ENCODE results near the gene SOX21. TPM values are rescaled to one million over a fixed set of nuclear protein-coding genes. Genes with fewer than 3 reads are reported as not detected.

Gene SOX21
- total and polyA plus RNA-seq, 7 donors = 0.60 TPM; not detected in 6

- TF ChIP-seq EP300 (IDR thresholded peaks at IDR 0.05) = no peak
- TF ChIP-seq, protein P1, sequence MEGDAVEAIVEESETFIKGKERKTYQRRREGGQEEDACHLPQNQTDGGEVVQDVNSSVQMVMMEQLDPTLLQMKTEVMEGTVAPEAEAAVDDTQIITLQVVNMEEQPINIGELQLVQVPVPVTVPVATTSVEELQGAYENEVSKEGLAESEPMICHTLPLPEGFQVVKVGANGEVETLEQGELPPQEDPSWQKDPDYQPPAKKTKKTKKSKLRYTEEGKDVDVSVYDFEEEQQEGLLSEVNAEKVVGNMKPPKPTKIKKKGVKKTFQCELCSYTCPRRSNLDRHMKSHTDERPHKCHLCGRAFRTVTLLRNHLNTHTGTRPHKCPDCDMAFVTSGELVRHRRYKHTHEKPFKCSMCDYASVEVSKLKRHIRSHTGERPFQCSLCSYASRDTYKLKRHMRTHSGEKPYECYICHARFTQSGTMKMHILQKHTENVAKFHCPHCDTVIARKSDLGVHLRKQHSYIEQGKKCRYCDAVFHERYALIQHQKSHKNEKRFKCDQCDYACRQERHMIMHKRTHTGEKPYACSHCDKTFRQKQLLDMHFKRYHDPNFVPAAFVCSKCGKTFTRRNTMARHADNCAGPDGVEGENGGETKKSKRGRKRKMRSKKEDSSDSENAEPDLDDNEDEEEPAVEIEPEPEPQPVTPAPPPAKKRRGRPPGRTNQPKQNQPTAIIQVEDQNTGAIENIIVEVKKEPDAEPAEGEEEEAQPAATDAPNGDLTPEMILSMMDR (IDR thresholded peaks at IDR 0.05) = no peak
- no peak for TF ChIP-seq POLR2AphosphoS5 (IDR thresholded peaks at IDR 0.05)
- TF ChIP-seq POLR2A (IDR thresholded peaks at IDR 0.05) = no peak
- Histone ChIP-seq H3K27me3 (no peaks in the 10 kb centered on the region), H3K4me3 (no peak overlapping the region), H3K4me1 (no peaks in the 10 kb centered on the region), H3K9me3 (no peaks in the 10 kb centered on the region), H3K27ac (no peak overlapping the region), H3K36me3 (no peaks in the 10 kb centered on the region)
- no peak for DNase-seq
- intact Hi-C loops (cut with DNase I) = no loop called here
- 78 to 91% methylated on average over 6 of the region's 6 CpGs for WGBS, 2 donors
These were observed 32.7 kb downstream of the SOX21 start for GRCh38 chr13:94679614-94680013.

DNA sequence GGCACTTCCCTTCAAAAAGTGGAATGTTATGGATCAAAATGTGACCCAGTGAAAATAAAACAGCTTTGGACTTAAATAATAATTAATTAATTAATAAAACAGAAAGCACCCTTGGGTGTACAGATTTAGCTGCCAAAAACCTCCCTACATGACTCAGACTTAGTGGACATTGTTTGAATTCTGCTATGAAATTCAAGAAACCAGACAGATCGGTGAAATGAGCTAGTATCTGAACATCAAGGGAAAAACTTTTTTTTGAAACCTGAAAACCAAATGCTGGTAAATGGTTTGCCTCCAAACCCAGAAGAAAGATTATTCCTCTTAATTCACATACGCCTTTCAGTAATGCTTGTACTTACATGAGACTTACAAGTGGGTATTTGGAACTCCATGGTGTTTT is 33.5 kb downstream of the SOX21 start:
- TF ChIP-seq POLR2AphosphoS5 (IDR thresholded peaks at IDR 0.05) (no peak), POLR2A (IDR thresholded peaks at IDR 0.05) (no peak), EP300 (IDR thresholded peaks at IDR 0.05) (no peak)
- TF ChIP-seq, protein P1 (IDR thresholded peaks at IDR 0.05) = no peak
- no peak for DNase-seq
- Histone ChIP-seq H3K36me3 (no peaks in the 10 kb centered on the region), H3K9me3 (no peaks in the 10 kb centered on the region), H3K4me3 (no peak overlapping the region), H3K27me3 (no peaks in the 10 kb centered on the region), H3K4me1 (no peaks in the 10 kb centered on the region), H3K27ac (no peak overlapping the region)
- intact Hi-C loops (cut with DNase I) = no loop called here
- WGBS, 2 donors = 92% methylated on average over 2 of the region's 2 CpGs

DNA sequence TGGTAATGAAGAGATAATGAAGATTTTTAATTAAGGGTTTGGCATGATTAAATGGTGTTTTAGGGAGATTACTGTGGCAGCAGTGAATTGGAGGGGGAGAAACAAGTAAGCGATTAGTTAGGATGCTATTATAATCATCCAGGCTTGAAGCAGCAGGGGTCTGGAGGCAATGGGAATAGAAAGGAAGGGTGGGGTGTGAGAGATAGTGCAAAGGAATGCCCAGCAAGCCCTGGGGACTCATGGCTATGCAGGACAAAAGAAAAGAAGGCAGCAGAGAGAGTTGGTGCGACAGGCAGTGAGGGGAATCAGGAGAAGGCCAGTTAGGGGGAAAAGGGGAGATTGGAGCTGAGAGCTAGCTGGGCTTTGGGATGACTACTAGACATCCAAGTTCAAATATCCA is 34.5 kb downstream of the SOX21 start:
- H3K4me3 ChIP-seq = no peak overlapping the region
- TF ChIP-seq POLR2AphosphoS5 (IDR thresholded peaks at IDR 0.05) = no peak
- no peaks in the 10 kb centered on the region for H3K4me1 ChIP-seq
- H3K9me3 ChIP-seq = no peaks in the 10 kb centered on the region
- H3K27me3 ChIP-seq = no peaks in the 10 kb centered on the region
- no peak for DNase-seq
- 80 to 85% methylated on average over 2 of the region's 2 CpGs for WGBS, 2 donors
- no peaks in the 10 kb centered on the region for H3K36me3 ChIP-seq
- no peak overlapping the region for H3K27ac ChIP-seq
- intact Hi-C loops (cut with DNase I) = no loop called here

GRCh38 chr13:94674609-94675348 is 37.6 kb downstream of the SOX21 start:
- no peak for DNase-seq
- Histone ChIP-seq H3K36me3 (no peaks in the 10 kb centered on the region), H3K4me3 (no peak overlapping the region), H3K27ac (no peak overlapping the region), H3K9me3 (no peaks in the 10 kb centered on the region), H3K27me3 (no peaks in the 10 kb centered on the region), H3K4me1 (no peaks in the 10 kb centered on the region)
- intact Hi-C loops (cut with DNase I) = loop anchor here (2.0 kb wide), 1 partner anchor 804 kb away; no protein-coding TSS in a partner anchor
- TF ChIP-seq, protein P1 (IDR thresholded peaks at IDR 0.05) = peak in 2 of 4 experiments; percentile 22 to 37
- TF ChIP-seq POLR2A (IDR thresholded peaks at IDR 0.05) (no peak), POLR2AphosphoS5 (IDR thresholded peaks at IDR 0.05) (no peak), EP300 (IDR thresholded peaks at IDR 0.05) (no peak)
- 20 to 28% methylated on average over 5 of the region's 5 CpGs for WGBS, 2 donors

GRCh38 chr13:94673851-94674250 is 38.5 kb downstream of the SOX21 start:
- Histone ChIP-seq H3K9me3 (no peaks in the 10 kb centered on the region), H3K27ac (no peak overlapping the region), H3K4me1 (no peaks in the 10 kb centered on the region), H3K36me3 (no peaks in the 10 kb centered on the region), H3K27me3 (no peaks in the 10 kb centered on the region), H3K4me3 (no peak overlapping the region)
- 68 to 70% methylated on average over 5 of the region's 5 CpGs for WGBS, 2 donors
- intact Hi-C loops (cut with DNase I) = loop anchor here (2.0 kb wide), 1 partner anchor 805 kb away; no protein-coding TSS in a partner anchor
- TF ChIP-seq POLR2AphosphoS5 (IDR thresholded peaks at IDR 0.05) (no peak), POLR2A (IDR thresholded peaks at IDR 0.05) (no peak), EP300 (IDR thresholded peaks at IDR 0.05) (no peak)
- TF ChIP-seq, protein P1 (IDR thresholded peaks at IDR 0.05) = no peak
- no peak for DNase-seq

Measured in sigmoid colon (tissue), 7 donors.